ENCODE measurements around the gene ZMYM4.
"Not testable (repeated sequence)": the region's sequence is repeated elsewhere in the genome, so short reads cannot be mapped to it uniquely, and the experiment has no call there.

The ZMYM4 gene

DNA sequence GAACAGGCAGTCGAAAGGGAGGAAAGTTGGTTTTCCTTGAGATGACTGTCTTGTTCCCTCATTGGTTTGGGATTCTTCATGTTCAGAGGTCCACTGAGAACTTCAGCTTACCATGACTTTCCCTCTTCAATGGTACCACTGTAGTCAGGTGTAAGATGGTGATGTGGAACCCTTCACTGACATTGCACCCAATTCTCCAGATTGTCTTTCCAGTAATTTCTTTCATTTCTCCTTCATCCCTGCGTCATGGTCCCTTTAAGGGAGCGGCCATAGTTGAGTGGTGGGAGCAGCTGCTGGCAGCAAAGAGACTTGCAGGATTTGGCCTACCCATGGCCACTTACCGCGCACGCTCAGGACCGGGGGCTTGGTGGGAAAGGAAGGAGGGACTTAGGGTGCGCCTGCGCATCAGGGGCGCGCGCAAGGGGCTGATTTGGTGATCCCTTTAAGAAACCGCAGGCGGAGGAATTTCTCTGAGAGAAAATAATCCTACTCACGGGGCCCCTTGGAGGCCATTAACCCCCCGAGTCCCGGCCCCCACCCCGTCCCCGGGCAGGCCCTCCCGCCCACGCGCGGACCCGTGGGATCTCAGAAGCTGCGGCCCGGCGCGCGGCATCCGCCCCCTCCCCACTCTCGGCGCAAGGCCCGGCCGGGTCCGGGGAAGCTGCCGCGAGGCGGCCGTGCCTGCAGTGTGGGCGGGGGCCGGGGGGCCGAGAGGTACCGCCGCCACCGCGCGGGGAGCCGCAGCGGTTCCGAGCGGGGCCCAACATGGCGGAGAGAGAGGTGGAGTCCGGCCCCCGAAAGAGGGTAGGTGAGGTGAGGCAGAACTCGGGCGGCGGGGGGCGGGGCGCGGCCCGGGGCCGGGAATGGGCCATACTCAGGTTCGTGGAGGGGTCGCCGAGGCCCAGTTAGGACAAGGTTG, at the start of gene ZMYM4:
ZMYM4 (plus strand) TSS at position 428 of the 919 bp plus-strand sequence; CDS start at position 766, 338 bp downstream.
- DNase-seq, result peak; percentile 86

DNA sequence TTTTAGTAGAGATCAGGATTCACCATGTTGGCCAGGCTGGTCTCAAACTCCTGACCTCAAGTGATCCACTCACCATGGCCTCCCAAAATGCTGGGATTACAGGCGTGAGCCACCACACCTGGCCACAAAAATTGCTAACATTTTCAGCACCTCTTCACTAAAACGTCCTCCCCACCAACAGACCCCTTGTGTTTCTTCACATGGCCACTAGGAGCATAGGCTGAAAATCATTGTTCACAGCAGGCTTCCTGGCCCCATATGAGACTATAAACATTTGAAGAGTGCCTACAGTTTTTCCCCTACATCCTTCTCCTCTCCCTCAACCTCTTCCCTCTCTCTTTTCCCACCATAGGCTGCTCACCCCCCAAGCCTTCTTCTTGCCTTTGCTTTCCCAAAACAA, 47.5 kb upstream of the ZMYM4 start:
- DNase-seq, result no peak

GRCh38 chr1:35222322-35223083, 46.0 kb upstream of the ZMYM4 start:
- DNase-seq, result no peak

GRCh38 chr1:35223084-35223630, 45.4 kb upstream of the ZMYM4 start:
- DNase-seq, result no peak

GRCh38 chr1:35226546-35226945, 42.0 kb upstream of the ZMYM4 start:
- no peak for DNase-seq

DNA sequence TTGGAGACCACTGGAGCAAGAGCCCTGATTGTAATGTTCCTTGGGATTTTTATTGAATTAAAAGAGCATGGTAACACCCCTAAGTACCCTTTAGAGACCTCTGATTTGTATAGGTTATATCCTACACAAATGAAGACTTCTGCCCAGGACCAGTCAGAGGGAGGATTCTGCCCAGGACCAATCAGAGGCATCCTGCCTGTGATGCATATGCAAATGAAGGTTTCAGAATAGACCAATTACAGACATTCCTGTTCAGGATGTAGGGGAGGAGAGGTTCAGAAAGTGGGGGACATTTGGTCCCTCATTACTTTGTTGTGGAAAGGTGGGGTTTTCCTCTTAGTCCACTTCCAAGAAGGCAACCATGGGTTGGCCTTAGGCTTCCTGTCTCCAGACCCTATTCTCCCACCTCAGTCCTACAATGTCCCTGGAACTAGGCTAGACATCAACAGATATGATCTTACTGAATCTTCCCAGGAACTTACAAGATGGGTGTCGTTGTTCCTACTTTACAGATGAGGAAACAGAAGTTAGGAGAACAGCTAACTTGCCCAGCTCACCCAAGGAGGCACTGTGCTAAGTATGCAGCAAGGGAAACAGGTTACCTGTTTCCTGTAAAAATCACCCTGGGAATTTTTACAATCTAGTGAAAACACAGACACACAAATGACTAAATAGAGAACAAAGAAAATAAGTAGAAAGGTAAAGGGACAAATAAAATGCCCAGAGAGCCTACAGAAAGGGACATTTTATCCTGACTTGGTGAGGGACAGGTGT, 38.7 kb upstream of the ZMYM4 start:
- DNase-seq, result no peak

DNA sequence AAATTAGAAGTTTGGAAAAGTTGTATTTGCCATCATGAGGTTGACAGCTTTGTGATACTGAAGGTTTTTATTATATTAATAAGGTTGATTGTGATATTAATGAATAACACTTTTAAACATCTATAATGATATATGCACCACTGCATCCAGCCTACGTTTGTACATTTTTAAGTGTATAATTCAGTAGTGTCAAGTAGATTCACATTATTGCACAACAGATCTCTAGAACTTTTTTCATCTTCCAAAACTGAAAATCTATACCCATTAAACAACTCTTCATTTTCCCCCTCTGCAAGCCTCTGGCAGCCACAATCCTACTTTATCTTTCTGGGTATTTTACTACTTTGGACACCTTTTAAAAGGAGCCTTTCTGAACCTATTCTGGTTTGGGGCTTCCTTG, 37.2 kb upstream of the ZMYM4 start:
- DNase-seq, result no peak

- not testable (repeated sequence) for DNase-seq
These were observed 31.7 kb upstream of the ZMYM4 start for GRCh38 chr1:35236772-35237171.

DNA sequence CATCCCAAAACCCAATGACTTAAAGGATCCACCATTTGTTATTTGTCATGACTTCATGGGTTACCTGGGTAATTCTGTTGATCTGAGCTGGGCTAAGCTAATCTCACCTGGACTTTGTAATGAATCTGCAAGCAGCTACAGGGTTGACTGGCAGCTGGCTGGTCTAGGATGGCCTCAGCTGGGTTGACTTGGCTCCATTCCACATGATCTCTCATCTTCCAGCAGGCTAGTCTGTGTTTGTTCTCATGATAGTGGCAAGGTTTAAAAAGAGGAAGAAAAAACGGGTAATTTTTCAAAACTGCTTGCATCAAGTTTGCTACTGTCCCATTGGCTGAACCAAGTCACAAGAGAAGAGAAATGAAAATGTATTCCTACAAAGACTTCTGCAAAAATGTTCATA, 24.8 kb upstream of the ZMYM4 start:
- DNase-seq, result peak; percentile 44

DNA sequence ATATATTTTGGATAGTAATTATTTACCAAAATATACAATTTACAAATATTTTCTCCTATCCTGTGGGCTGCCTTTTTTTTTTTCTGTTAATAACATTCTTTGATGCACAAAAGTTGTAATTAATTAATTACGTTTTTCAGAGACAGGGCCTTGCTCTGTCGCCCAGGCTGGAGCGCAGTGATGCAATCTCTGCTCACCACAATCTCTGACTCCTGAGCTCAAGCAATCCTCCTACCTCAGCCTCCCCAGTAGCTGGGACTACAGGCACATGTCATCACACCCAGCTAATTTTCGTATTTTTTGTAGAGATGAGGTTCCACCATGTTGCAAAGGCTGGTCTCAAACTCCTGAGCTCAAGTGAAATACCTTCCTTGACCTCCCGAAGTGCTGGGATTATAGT, 21.3 kb upstream of the ZMYM4 start:
- DNase-seq, result no peak

- DNase-seq, result no peak
These were observed 14.6 kb upstream of the ZMYM4 start for GRCh38 chr1:35253941-35254340.

DNA sequence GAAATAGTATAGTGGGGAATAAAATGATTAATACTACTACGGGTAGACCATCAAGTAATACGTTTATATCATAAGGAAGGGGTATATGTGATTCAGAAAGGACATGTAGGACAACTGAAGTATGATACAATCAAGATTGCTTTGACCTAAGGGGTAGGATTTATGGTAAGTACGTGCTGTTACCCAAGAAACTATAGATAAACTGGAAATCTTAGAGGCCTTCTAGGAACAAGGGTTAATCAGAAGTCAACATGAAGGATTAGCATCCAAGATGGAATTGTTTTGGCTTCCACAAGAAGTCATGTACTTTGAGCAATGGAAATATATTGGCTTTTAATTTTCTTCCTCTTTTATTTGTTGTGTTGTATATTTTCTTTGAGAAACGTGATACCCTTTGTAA, 13.2 kb upstream of the ZMYM4 start:
- DNase-seq, result no peak

DNA sequence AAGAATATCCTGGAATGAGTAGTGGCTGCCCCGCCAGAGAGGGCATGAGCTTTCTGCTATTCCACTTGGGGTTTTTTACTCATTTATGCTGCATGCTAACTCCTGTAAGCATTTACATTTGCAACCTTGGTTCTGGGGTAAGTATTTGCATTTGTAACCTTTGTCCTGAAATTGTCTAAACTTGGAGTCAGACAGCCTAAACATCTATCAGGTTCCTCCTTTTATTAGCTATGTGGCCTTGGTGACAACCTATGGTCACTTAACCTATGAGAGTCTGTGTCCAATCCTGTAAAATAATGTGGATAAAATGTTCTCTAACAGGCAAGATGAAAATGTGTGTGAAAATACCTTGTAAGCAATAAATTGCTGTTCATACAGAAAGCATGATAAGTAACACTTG, 8.9 kb upstream of the ZMYM4 start:
- no peak for DNase-seq

DNA sequence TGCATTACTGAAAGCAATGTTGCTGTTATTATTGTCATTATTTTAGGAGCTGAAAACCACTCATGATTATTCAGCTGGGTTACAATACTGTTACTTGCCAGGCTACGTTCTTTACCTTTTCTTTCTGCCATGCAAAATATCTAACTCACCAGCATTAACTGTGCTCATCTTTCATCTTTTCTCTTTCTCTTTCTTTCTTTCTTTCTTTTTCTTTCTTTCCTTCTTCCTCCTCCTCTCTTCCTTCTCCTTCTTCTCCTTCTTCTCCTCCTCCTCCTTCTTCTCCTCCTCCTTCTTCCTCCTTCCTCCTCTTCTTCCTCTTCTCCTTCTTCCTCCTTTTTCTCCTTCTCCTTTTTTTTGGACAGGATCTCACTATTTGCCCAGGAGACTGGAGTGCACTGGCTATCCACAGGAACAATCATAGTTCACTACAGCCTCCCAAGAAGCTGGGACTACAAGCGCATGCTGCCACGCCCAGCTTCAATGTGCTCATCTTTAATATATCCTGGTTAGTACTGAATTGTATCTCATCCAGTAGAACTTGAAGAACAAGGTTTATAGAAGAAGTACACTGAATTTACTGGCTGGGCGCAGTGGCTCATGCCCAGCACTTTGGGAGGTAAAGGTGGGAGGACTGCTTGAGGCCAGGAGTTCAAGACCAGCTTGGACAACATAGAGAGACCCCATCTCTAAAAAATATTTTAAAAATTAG, 6.9 kb upstream of the ZMYM4 start:
- DNase-seq, result no peak

DNA sequence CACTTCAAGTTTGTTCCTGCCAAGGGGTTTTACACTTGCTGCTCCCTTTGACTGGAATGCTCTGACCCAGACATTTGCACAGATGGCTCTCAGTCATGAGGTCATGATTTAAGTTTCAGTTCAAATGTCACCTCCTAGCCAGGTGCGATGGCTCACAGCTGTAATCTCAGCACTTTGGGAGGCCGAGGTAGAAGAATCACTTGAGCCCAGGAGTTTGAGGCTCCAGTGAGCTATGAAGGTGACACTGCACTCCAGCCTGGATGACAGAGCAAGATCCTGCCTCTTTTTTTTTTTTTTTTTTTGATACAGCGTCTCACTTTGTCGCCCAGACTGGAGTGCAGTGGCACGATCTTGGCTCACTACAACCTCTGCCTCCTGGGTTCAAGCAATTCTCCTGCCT, 4.5 kb upstream of the ZMYM4 start:
- DNase-seq, result no peak

DNA sequence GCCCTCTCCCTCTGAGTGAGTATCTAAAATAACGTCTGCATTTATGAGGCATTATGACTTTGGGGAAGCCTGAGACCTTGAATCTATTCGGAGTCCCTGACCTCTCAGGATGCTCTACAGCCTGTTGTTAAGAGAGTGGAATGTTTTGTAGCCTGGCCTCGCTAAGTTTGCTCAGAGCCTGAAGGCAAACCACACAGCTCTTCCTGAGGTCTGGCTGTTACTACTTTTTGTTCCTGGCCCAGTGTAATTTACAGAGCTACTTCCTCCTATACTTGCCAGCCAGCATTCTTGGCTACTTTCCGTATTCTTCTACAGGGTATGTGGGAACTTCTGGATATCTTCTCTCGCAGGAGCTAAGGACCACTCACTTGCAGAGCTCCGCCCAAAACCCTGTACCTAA, 3.6 kb upstream of the ZMYM4 start:
- DNase-seq, result no peak

GRCh38 chr1:35266306-35266705, 2.2 kb upstream of the ZMYM4 start:
- no peak for DNase-seq

GRCh38 chr1:35269201-35269988, 886 bp downstream of the ZMYM4 start:
- DNase-seq, result no peak

DNA sequence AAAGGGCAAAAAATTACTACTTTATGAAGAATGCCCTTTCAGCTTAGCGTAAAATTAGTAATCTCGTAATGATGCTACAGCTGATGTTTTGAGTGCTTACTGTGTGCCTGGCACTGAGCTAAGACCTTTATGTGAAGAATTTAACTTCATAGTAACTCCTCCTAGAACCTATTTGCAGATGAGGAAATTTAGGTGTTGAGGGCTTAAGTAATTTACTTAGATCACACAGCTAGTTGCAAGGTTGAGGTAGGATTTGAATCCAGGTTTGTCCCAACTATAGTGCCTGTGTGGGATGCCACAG, 1.4 kb downstream of the ZMYM4 start:
- DNase-seq, result no peak

DNA sequence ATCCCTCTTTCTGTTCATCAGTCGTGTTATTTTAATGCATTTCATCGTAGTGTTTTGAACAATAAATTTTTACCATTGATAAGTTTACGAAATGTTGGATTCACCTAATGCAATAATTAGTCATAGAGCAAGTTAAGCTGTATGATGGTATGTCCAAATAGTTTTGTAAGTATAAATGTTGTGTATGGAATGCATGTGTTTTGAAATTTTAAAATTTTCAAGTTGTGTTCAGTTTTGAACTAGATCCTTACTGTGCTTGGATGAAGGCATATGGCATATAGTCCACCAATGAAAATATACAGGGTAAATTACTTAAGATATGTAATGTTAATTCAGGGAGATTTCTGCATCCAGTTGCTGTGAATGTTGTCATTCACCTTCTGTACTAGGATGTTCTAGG, 2.3 kb downstream of the ZMYM4 start:
- no peak for DNase-seq

- no peak for DNase-seq
These were observed 5.7 kb downstream of the ZMYM4 start for GRCh38 chr1:35274197-35274596.
